GM18508 (cell line): ENCODE data around the gene TTLL12.

ENCODE experiments used
- ATAC-seq: cut with Tn5 transposase; IDR thresholded peaks from one replicate; pipeline ENCODE4 v1.9.1; 2021; ENCODE audit warnings: moderate number of reproducible peaks; ENCODE audit not compliant: insufficient read depth, unreplicated experiment

Gene TTLL12

GRCh38 chr22:43174941-43175531, 11.9 kb downstream of the TTLL12 start:
- ATAC-seq: no peak

DNA sequence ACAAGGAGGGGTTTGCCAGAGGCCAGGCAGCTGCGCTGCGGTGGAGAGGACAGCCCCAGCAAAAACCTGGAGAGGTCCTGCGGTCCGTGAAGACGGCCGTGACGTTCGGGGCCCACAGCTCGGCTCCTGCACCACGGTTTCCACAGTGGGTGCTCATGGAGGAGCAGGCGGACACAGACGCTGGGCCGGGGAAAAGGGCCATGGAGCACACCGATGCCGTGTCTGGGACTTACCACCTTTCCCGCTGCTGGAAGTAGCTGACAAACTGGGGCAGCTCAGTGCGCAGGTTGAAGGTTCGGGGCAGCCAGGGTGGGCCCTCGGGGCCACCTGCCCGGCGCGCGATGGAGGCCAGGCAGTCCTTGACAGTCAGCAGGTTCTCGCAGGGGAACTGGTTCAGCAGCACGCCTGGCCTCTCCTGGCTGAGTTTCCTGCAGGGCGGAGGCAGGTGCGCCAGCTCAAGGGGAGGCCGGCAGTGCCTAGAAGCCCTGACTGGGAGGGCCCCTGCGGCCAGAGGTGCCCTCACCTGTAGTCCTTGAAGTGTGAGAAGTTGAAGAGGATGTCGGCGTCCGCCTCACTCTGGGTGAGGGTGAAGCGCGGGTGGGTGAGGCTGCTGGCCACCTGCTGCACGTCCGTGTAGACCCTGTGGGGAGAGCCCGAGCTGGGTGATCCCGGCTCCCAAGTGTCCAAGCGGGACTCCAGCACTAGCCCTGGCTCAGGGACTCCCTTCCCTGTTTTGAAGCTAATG, 12.8 kb downstream of the TTLL12 start:
- no peak for ATAC-seq

GRCh38 chr22:43173566-43173965, 13.4 kb downstream of the TTLL12 start:
- no peak for ATAC-seq

- ATAC-seq: no peak
Observed at GRCh38 chr22:43172191-43172590, 14.7 kb downstream of the TTLL12 start.

- ATAC-seq: no peak
Observed at GRCh38 chr22:43171607-43172006, 15.3 kb downstream of the TTLL12 start.

- ATAC-seq: no peak
Observed at GRCh38 chr22:43171019-43171491, 15.9 kb downstream of the TTLL12 start.

- no peak for ATAC-seq
Observed at GRCh38 chr22:43170131-43170480, 16.8 kb downstream of the TTLL12 start.

- ATAC-seq: no peak
Observed at GRCh38 chr22:43169310-43170130, 17.4 kb downstream of the TTLL12 start.

GRCh38 chr22:43168471-43169309, 18.2 kb downstream of the TTLL12 start:
- ATAC-seq: no peak

DNA sequence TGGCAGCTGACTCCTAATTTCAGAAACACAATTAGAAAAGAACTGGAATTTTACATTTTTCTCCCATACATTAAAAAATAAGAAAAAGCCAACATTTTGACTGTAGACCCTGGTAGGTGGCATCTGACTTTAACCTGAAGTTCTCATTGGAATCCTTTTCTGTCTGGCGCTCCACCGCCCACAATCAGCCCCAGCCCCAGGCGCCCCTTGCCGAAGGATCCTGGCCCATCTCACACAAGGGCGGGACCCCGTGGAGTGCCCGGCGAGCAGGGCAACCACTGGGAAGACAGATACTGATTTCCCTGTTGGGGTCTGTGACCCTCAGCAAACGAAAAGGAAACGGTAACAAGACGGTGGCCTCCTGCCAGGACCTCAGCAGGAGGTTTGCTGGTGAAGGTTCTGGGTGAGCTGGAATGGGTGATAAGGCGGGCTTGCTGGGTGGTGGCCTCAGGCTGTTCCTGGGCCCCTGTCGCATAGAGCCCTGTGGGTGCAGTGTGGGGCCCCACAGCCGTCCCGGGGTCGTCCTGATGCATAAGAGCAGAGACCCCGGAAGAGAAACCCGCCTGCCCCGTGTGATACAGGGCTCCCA, 19.8 kb downstream of the TTLL12 start:
- ATAC-seq: no peak

DNA sequence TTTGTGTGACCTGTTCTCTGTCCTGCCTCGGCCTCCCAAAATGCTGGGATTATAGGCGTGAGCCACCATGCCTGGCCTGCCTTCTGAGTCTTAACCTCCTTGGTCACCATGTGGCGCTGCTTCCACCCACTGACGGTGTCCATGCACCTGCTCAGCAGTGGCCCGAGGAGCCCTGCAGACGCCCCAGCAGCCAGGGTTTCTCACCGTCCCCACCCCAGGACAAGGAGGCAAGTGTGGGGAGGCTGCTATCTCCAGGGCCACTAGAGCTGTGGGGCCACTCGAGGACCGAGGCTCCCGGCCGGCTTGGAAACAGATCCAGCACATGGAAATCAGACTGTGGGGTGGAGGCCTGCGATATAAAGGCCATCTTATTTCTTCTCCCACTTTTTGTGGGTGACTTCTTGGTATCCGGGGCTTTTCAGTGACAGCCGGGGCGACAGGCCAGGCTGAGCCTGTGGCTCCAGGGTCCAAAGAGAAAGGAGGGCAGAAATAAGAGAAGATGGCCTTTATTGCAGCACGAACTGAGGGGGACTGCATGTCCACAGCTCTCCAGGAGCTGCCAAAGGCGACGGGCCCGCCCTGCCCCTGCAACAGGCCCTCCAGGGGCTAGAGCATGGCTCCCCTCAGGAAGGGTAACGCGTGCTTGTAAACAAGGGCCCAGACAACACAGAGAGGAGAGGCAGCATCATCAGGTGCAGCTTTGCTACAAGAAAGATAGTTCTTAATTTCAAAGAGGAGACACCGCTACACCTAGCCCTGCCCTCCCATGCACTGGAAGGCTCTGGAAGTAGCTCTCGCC, 20.6 kb downstream of the TTLL12 start:
- no peak for ATAC-seq

DNA sequence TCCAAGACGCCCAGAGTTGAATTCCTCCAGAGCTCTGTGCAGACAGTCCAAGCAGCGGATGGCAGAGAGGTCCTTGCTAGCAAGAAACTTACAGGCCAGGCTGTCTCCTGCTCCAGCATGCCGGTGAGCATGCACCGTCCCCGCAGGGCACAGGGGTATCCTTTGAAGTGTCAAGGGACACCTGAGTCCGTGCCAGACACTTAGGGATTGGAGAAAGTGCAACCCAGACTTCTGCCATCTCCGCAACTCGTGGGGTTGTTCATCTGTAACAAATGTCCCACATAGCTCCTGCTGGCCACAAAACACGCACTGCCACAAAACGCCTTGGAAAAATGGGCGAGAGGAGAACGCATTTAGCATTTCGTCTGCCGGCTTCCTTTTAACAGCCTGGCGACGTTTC, 22.3 kb downstream of the TTLL12 start:
- no peak for ATAC-seq

DNA sequence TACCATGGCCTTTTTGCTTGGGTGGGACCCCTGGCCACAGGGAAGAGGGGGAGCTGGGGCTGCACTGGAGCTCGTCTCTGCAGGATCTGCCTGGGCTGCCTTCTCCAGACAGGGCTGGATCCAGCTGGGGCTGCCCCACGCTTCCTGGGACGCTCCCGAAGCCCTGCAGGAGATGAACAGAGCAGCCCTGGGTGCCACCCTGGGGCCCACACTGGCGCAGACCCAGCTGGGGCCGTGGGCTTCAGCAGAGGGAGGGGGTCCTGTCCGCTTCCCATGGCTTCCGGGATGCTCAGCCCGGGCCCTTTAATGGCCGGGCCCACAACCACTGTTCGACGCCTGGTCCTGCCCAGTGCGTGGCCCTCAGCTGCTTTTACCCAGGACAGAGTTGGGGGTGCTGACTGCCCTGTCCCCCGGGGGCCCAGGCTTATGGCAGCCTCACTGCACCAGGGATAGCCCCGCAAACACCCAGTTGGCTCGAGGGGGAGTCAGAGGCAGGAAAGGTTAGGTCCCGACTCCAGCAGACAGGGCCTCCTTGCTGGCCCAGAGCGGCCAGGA, 23.6 kb downstream of the TTLL12 start:
- ATAC-seq: no peak

DNA sequence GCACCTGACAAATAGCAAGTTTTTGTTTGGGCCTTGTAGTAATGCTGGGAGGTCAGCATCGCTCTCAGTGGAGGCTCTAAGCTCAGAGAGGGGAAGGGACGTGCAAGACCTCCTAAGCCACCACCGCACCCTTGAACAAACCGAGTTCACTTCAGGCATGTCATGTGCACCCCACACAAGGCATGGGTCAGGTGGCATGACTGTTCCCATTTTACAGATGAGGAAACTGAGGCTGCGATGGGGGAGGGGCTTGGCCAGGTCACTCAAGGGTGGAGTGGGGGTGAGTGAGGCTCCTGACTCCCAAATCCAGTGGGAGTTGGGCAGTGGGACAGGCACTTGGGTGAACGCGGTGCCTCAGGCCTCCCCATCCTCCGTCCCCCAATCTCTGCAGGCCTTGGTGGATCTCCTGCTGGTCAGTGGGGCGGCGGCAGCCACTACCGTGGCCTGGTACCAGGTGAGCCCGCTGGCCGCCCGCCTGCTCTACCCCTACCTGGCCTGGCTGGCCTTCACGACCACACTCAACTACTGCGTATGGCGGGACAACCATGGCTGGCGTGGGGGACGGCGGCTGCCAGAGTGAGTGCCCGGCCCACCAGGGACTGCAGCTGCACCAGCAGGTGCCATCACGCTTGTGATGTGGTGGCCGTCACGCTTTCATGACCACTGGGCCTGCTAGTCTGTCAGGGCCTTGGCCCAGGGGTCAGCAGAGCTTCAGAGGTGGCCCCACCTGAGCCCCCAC, 24.4 kb downstream of the TTLL12 start:
- no peak for ATAC-seq

GRCh38 chr22:43160497-43161126, 26.3 kb downstream of the TTLL12 start:
- ATAC-seq: no peak

- ATAC-seq: no peak
Observed at GRCh38 chr22:43159484-43160178, 27.3 kb downstream of the TTLL12 start.

GRCh38 chr22:43158778-43159483, 28.0 kb downstream of the TTLL12 start:
- ATAC-seq: no peak
